GM12892 (cell line): ENCODE results near the gene PSEN2.

Source experiments
- DNase-seq: peaks from one replicate; pipeline ENCODE4 v3.0.0; 2011; ENCODE audit not compliant: insufficient read length
- FAIRE-seq: peaks from 2 replicates; lab custom pipeline; 2011; peaks lifted over from hg19 to GRCh38; lab: Jason Lieb, UNC
- POLR2A ChIP-seq: IDR thresholded peaks from 2 replicates; pipeline ENCODE4 v1.6.1; 2011; ENCODE audit warnings: low read depth, low read length, control low read depth
- POLR2AphosphoS5 ChIP-seq: IDR thresholded peaks from 2 replicates; pipeline ENCODE4 v1.6.1; 2011; ENCODE audit warnings: low read depth, low read length, control low read depth
- TAF1 ChIP-seq: IDR thresholded peaks from 2 replicates; pipeline ENCODE4 v1.6.1; 2011; ENCODE audit warnings: low read depth, mild to moderate bottlenecking, control low read depth, low read length, borderline replicate concordance

The PSEN2 gene

GRCh38 chr1:226868726-226869125 lies 1.7 kb upstream of the PSEN2 start:
- FAIRE-seq (no peak), DNase-seq (no peak)
- TF ChIP-seq POLR2A (no peak), TAF1 (no peak), POLR2AphosphoS5 (no peak)

- DNase-seq (no peak), FAIRE-seq (no peak)
- no peak for TF ChIP-seq TAF1
- no peak for TF ChIP-seq POLR2A
- no peak for TF ChIP-seq POLR2AphosphoS5
These were observed 403 bp upstream of the PSEN2 start for GRCh38 chr1:226870026-226870400.

GRCh38 chr1:226871636-226872327 lies 1.4 kb downstream of the PSEN2 start:
- no peak for FAIRE-seq
- no peak for DNase-seq
- TF ChIP-seq POLR2A (no peak), TAF1 (no peak), POLR2AphosphoS5 (no peak)

GRCh38 chr1:226872437-226872836 lies 2.0 kb downstream of the PSEN2 start:
- DNase-seq = no peak
- no peak for FAIRE-seq
- TF ChIP-seq TAF1 (no peak), POLR2AphosphoS5 (no peak), POLR2A (no peak)

GRCh38 chr1:226873771-226874578 lies 3.6 kb downstream of the PSEN2 start:
- no peak for FAIRE-seq
- no peak for DNase-seq
- TF ChIP-seq POLR2AphosphoS5 = no peak
- no peak for TF ChIP-seq POLR2A
- no peak for TF ChIP-seq TAF1

- FAIRE-seq = no peak
- no peak for TF ChIP-seq POLR2AphosphoS5
- no peak for TF ChIP-seq TAF1
- TF ChIP-seq POLR2A = no peak
- DNase-seq = no peak
These were observed 4.4 kb downstream of the PSEN2 start for GRCh38 chr1:226874579-226875425.

- DNase-seq (no peak), FAIRE-seq (no peak)
- TF ChIP-seq POLR2A (no peak), TAF1 (no peak), POLR2AphosphoS5 (no peak)
These were observed 5.4 kb downstream of the PSEN2 start for GRCh38 chr1:226875641-226876295.

GRCh38 chr1:226877669-226878068 lies 7.3 kb downstream of the PSEN2 start:
- TF ChIP-seq TAF1 = no peak
- TF ChIP-seq POLR2A = no peak
- TF ChIP-seq POLR2AphosphoS5 = no peak
- FAIRE-seq = no peak
- no peak for DNase-seq

- TF ChIP-seq POLR2A = no peak
- no peak for TF ChIP-seq TAF1
- no peak for TF ChIP-seq POLR2AphosphoS5
- FAIRE-seq (no peak), DNase-seq (no peak)
These were observed 10.2 kb downstream of the PSEN2 start for GRCh38 chr1:226880372-226881287.
